Choroid plexus epithelial cell (primary cell): Measurements from ENCODE around the gene SLC16A5.

ENCODE experiments used
- DNase-seq: peaks from one replicate; pipeline ENCODE4 v3.0.0-alpha.2; 2010; ENCODE audit warnings: low read depth
- H3K4me3 ChIP-seq: 2 replicates; pipeline ENCODE4 v1.5.1; 2011; ENCODE audit warnings: low read depth, mild to moderate bottlenecking, control low read depth, low read length, moderate library complexity
- TF ChIP-seq, protein P1 (sequence below): conservative IDR thresholded peaks from 2 replicates; pipeline ENCODE4 v1.5.1; 2011; ENCODE audit warnings: low read depth, mild to moderate bottlenecking, control low read depth, inconsistent platforms, low read length, moderate library complexity

Gene SLC16A5

DNA sequence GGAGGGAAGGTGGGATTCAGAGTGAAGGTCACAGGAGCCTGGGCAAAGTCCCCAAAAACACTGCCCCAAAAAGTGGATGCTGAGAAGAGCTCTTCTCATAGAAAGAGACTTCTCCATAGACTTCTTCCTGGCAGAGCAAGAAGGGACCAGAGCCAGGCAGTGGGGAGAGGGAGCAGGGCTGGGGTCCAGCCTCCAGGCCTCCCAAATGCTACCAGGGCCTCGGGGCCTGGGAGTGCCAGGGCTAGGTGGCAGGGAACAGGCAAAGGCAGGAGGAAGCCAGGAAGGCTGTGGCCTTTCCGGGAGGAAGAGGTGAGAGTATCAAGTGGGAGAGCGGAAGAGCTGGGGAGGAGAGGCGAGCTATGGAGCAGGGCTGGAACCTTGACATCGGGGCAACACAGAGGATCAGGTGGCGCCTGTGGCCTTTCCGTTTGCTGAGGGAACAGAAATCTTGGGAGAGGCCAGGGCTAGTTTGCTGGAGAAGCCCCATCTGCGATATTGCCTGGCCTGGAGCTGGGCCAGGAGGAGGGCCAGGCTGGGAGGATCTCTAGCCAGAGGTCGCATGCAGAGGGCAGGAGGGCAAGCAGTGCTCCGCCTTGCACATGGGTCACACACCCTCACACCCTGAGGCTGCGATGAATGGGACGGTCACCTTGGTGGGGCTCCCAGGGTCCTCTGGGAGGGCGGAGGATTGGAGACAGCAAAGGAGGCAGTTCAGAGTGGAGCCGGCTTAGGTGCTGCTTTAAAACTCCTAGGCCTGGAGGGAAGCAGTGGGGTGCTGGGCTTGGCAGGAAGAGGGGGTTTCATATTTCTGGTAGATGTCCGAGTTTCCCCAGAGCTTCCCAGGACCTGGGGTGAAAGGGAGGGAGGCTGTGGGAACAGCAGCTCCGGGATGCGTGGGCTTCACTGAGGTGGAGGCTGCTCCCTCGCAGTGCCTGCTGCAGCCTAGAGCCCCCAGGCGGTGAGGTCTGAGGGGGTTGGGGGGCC lies 3.4 kb downstream of the SLC16A5 start:
- TF ChIP-seq, protein P1, sequence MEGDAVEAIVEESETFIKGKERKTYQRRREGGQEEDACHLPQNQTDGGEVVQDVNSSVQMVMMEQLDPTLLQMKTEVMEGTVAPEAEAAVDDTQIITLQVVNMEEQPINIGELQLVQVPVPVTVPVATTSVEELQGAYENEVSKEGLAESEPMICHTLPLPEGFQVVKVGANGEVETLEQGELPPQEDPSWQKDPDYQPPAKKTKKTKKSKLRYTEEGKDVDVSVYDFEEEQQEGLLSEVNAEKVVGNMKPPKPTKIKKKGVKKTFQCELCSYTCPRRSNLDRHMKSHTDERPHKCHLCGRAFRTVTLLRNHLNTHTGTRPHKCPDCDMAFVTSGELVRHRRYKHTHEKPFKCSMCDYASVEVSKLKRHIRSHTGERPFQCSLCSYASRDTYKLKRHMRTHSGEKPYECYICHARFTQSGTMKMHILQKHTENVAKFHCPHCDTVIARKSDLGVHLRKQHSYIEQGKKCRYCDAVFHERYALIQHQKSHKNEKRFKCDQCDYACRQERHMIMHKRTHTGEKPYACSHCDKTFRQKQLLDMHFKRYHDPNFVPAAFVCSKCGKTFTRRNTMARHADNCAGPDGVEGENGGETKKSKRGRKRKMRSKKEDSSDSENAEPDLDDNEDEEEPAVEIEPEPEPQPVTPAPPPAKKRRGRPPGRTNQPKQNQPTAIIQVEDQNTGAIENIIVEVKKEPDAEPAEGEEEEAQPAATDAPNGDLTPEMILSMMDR = no peak
- DNase-seq = no peak
- no peak overlapping the region for H3K4me3 ChIP-seq

DNA sequence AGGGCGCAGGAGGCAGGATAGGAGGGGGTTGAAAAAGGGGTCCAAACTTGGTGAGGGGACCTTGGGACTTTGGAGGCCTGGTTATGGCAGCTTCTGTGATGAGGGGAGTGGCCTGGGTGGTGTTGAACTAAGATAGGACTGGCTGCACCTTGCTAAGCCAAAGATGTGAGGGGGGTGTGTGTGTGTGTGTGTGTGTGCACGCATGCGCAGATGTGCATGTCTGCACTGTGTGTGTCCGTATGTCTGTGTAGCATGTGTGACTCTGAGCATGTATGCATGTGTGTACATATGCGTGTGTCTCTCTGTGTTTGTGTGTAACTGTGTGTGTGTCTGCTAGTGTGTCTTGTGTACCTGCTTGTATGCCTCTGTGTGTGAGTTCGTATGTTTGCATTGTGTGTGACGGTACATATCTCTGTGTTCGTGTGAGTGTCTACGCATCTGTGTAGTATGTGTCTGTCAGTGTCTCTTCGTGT lies 4.1 kb downstream of the SLC16A5 start:
- TF ChIP-seq, protein P1 = no peak
- no peak overlapping the region for H3K4me3 ChIP-seq
- DNase-seq = no peak

DNA sequence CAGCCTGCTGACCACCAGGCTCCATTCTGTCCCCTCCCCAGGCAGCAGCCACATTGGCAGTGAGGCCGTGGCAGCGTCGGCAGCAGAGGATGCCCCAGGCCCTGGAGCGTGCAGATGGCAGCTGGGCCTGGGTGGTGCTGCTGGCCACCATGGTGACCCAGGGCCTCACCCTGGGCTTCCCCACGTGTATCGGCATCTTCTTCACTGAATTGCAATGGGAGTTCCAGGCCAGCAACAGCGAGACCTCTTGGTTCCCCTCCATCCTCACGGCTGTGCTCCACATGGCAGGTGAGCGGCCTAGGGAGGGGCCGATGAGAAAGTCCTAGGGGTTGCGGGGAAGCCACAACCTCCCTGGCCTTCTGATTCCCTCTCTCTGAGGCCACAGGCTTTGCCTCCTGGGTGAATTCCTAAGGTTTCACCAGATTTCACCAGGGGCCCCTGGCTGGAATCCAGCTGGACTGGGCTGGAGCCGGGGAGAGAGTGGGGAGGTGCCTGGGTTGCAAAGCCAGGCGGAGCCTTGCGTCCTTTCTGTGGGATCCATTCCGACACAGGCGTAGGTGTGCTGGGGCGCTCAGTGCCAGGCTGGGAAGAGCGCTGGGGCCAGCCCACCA lies 5.9 kb downstream of the SLC16A5 start:
- TF ChIP-seq, protein P1 = no peak
- no peak for DNase-seq
- no peak overlapping the region for H3K4me3 ChIP-seq

DNA sequence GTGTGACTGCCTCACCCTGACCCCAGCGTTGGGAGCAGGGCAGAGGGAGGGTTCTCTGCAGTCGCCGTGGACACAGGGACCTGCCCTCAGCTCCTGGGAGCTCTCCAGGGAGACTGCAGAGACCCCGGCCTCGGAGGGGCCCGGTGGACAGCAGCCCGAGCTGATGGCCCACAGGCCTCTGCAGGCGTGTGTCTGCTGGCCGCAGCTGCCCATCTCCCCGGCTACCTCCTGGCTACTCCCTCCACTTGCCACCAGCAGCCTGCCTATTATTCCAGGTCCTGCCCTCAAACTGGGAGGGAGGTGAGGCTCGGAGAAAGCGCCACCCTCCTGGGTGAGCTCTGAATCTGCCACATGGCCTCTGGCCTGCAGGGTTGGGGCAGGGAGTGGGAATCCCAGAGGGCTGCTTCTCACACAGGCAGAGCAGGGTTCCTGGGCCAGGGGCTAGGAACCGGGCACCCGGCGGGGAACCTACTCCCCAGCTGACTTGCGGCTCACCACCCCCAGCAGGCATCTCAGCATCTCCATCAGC lies 7.2 kb downstream of the SLC16A5 start:
- no peak for DNase-seq
- TF ChIP-seq, protein P1 = no peak
- no peak overlapping the region for H3K4me3 ChIP-seq

DNA sequence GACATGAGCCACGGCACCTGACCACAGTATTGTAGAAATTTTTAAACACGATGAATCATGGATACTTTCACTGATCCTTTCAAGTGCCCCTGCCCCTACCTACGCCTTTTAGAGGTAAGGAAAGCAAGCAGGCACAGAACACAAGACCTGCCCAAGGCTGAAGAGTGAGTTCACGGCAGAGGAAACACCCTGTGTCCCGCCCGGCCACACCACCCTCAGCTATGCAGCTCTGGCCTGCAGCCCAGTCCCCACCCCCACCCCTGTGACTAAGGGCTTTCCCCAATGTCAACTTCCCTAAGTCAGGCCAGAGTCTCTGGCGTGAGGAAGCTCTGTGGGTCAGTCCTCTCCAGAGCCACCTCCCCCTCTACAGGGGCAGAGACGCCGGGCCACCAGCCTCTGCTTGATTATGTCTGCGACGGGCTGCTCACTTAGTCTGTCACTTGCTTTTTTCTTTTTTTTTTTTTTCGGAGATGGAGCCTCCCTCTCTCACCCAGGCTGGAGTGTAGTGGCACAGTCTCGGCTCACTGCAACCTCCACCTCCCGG lies 8.4 kb downstream of the SLC16A5 start:
- TF ChIP-seq, protein P1 = no peak
- DNase-seq = peak; percentile 63
- H3K4me3 ChIP-seq = no peak overlapping the region

DNA sequence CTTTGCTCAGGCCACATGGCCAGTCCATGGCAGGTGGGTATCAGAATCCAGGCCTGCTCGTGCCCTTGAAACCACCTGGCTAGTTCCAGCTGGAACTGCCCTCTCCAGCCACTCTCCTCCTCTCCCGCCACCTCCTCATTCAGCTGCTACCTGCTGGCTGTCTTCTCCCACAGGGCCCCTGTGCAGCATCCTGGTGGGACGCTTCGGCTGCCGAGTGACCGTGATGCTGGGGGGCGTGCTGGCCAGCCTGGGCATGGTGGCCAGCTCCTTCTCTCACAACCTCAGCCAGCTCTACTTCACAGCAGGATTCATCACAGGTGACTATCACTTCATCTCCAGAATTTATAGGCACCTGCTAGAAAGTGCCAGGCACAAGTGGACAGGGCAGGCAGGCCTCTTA lies 10.1 kb downstream of the SLC16A5 start:
- TF ChIP-seq, protein P1 = no peak
- DNase-seq = no peak

More for the DNA sequence above, 10.1 kb downstream of the SLC16A5 start:
- no peak overlapping the region for H3K4me3 ChIP-seq
